Loucy (cell line): ENCODE measurements around the gene ROBO1.
"Not testable (repeated sequence)": the region's sequence is repeated elsewhere in the genome, so short reads cannot be mapped to it uniquely, and the experiment has no call there.

Experiments
- H2AFZ ChIP-seq: fragments of 200-600 bp; sonication (generic); 2 replicates; pipeline ENCODE4 v1.6.0; 2016; ENCODE audit warnings: antibody characterized with exemption, mild to moderate bottlenecking, low read length, moderate library complexity
- H3F3A ChIP-seq: fragments of 200-600 bp; 2 replicates; pipeline ENCODE4 v1.6.0; 2016; ENCODE audit warnings: antibody characterized with exemption, low read depth, mild to moderate bottlenecking
- H3K27me3 ChIP-seq: fragments of 200-600 bp; sonication (generic); 2 replicates; pipeline ENCODE4 v1.6.1; 2014; ENCODE audit warnings: low read length, mild to moderate bottlenecking; ENCODE audit not compliant: insufficient read depth, poor library complexity, severe bottlenecking
- H3K36me3 ChIP-seq: fragments of 200-600 bp; sonication (generic); 2 replicates; pipeline ENCODE4 v1.6.1; 2016; ENCODE audit warnings: low read length; ENCODE audit not compliant: insufficient read depth
- H3K4me1 ChIP-seq: fragments of 200-600 bp; sonication (generic); 2 replicates; pipeline ENCODE4 v1.5.1; 2014; ENCODE audit warnings: low read length, mild to moderate bottlenecking; ENCODE audit not compliant: insufficient read depth, poor library complexity, severe bottlenecking
- H3K4me2 ChIP-seq: fragments of 200-600 bp; sonication (generic); 2 replicates; pipeline ENCODE4 v1.6.0; 2014; ENCODE audit warnings: antibody characterized with exemption, low read length, low read depth, mild to moderate bottlenecking; ENCODE audit not compliant: poor library complexity, severe bottlenecking
- H3K4me3 ChIP-seq: fragments of 200-600 bp; sonication (generic); 2 replicates; pipeline ENCODE4 v1.5.1; 2014; ENCODE audit warnings: low read length, mild to moderate bottlenecking, mixed read lengths; ENCODE audit not compliant: poor library complexity, severe bottlenecking
- H3K79me2 ChIP-seq: fragments of 200-600 bp; sonication (generic); 2 replicates; pipeline ENCODE4 v1.6.1; 2014; ENCODE audit warnings: low read length; ENCODE audit not compliant: insufficient read depth
- H3K9ac ChIP-seq: fragments of 200-600 bp; sonication (generic); 2 replicates; pipeline ENCODE4 v1.6.0; 2014; ENCODE audit warnings: mild to moderate bottlenecking, low read depth, low read length, moderate library complexity; ENCODE audit not compliant: poor library complexity, severe bottlenecking
- H3K9me2 ChIP-seq: fragments of 200-600 bp; sonication (generic); replicated peaks from 2 replicates; pipeline ENCODE4 v1.6.1; 2016; ENCODE audit warnings: low read depth, low read length, mixed read lengths
- H3K9me3 ChIP-seq: fragments of 200-600 bp; sonication (generic); 2 replicates; pipeline ENCODE4 v1.6.1; 2014; ENCODE audit warnings: mild to moderate bottlenecking, antibody characterized with exemption, low read length, low read depth; ENCODE audit not compliant: insufficient read depth
- H4K20me1 ChIP-seq: fragments of 200-600 bp; sonication (generic); 2 replicates; pipeline ENCODE4 v1.6.0; 2014; ENCODE audit warnings: antibody characterized with exemption, low read length, mild to moderate bottlenecking; ENCODE audit not compliant: insufficient read depth, poor library complexity, severe bottlenecking
- EZH2phosphoT487 ChIP-seq: fragments of 200-600 bp; IDR thresholded peaks from 2 replicates; pipeline ENCODE4 v1.6.1; 2018; ENCODE audit warnings: antibody characterized with exemption, mild to moderate bottlenecking, moderate library complexity, borderline replicate concordance
- TF ChIP-seq, protein P1 (sequence below): fragments of 200-600 bp; sonication (generic); conservative IDR thresholded peaks from 2 replicates; pipeline ENCODE4 v1.5.1; 2014; ENCODE audit warnings: mild to moderate bottlenecking, antibody characterized with exemption, low read length

Gene ROBO1

DNA sequence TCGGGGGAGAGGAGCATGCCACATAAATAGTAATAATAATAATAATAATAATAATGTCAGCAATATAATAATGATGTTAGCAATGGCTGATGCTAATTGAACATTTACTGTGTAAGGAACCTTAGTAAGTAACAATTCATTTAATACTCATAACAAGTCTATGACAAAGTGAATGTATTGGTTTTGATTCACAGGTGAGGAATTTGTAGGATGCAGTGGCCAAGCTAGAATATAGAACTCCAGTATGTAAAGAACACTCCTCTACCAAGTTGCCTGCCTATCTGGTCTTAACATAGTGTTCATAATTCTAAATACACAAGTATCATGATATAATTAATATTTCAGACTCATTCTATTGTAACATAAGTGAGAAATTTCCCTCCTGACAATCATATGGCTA is 1016.5 kb downstream of the ROBO1 start:
- H3K9ac ChIP-seq, result no peak overlapping the region
- H3K4me2 ChIP-seq, result no peak overlapping the region
- H3K9me2 ChIP-seq, result no peaks in the 10 kb centered on the region
- no peaks in the 10 kb centered on the region for H3K4me1 ChIP-seq
- no peaks in the 10 kb centered on the region for H3K9me3 ChIP-seq
- no peaks in the 10 kb centered on the region for H3K79me2 ChIP-seq
- no peaks in the 10 kb centered on the region for H3K36me3 ChIP-seq
- no peaks in the 10 kb centered on the region for H4K20me1 ChIP-seq
- H3K27me3 ChIP-seq, result no peaks in the 10 kb centered on the region
- no peaks in the 10 kb centered on the region for H3F3A ChIP-seq
- no peak overlapping the region for H2AFZ ChIP-seq
- H3K4me3 ChIP-seq, result no peak overlapping the region
- TF ChIP-seq, protein P1, sequence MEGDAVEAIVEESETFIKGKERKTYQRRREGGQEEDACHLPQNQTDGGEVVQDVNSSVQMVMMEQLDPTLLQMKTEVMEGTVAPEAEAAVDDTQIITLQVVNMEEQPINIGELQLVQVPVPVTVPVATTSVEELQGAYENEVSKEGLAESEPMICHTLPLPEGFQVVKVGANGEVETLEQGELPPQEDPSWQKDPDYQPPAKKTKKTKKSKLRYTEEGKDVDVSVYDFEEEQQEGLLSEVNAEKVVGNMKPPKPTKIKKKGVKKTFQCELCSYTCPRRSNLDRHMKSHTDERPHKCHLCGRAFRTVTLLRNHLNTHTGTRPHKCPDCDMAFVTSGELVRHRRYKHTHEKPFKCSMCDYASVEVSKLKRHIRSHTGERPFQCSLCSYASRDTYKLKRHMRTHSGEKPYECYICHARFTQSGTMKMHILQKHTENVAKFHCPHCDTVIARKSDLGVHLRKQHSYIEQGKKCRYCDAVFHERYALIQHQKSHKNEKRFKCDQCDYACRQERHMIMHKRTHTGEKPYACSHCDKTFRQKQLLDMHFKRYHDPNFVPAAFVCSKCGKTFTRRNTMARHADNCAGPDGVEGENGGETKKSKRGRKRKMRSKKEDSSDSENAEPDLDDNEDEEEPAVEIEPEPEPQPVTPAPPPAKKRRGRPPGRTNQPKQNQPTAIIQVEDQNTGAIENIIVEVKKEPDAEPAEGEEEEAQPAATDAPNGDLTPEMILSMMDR, result no peak
- TF ChIP-seq EZH2phosphoT487, result no peak

DNA sequence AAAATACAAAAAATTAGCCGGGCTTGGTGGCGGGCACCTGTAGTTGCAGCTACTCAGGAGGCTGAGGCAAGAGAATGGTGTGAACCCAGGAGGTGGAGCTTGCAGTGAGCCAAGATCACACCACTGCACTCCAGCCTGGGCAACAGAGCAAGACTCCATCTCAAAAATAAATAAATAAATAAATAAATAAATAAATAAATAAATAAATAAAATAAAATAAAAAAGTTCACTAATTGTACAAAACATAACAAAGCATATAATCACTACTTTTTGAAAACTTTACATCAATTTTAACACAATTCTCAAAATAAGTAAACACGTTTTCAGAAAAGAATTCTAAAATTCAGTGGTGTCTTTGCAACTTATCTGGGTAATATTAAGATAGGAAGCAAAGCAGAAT is 1017.5 kb downstream of the ROBO1 start:
- H3K9me2 ChIP-seq, H2AFZ ChIP-seq, H3K36me3 ChIP-seq, H3K4me1 ChIP-seq, H3K27me3 ChIP-seq, H4K20me1 ChIP-seq, H3K4me2 ChIP-seq, H3K4me3 ChIP-seq, H3K9ac ChIP-seq, H3K79me2 ChIP-seq, H3K9me3 ChIP-seq, H3F3A ChIP-seq: not testable (repeated sequence)

DNA sequence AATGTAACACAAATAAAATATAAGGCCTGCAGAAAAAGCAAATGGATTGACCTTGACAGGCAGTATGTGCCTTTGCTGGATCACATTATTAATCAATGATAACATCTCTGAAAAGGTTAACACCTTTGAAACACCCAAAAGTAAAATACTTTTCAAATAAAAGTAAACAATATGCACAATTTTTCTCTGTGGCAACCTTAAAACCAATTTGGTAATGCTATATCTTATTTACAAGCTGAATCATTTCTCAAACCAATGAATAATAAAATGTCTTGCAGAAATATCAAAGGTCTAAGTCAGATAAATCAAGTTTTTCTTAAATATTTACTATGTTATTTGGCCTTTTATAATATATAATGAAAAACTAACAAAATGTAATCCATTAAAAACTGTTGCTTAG is 1018.7 kb downstream of the ROBO1 start:
- H3K4me3 ChIP-seq, result no peak overlapping the region
- no peak overlapping the region for H2AFZ ChIP-seq
- no peak overlapping the region for H3K4me2 ChIP-seq
- no peaks in the 10 kb centered on the region for H4K20me1 ChIP-seq
- no peaks in the 10 kb centered on the region for H3K36me3 ChIP-seq
- H3K9ac ChIP-seq, result no peak overlapping the region
- H3K79me2 ChIP-seq, result no peaks in the 10 kb centered on the region
- H3K4me1 ChIP-seq, result no peaks in the 10 kb centered on the region
- no peaks in the 10 kb centered on the region for H3K9me2 ChIP-seq
- H3F3A ChIP-seq, result no peaks in the 10 kb centered on the region
- no peak for TF ChIP-seq EZH2phosphoT487
- no peaks in the 10 kb centered on the region for H3K27me3 ChIP-seq
- H3K9me3 ChIP-seq, result no peaks in the 10 kb centered on the region

DNA sequence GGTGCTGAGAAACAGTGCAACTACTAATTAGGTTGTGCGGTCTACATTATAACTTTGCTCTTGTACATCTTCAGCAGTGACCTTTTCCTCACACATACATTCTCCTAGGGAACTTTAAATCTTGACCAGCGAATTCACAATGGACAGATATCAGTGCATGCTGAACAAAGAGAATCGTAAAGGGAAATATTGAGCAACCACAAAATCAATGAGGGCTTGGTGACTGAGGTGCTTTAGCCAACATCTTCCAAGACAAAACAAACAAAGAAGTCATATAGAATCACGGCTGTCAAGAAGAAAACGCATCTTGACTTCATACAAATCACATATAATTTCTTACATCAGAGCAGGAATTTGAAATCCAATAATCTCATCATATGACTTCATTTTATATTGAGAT is 1022.0 kb downstream of the ROBO1 start:
- no peaks in the 10 kb centered on the region for H3K4me1 ChIP-seq
- no peaks in the 10 kb centered on the region for H3K79me2 ChIP-seq
- H3K36me3 ChIP-seq, result no peaks in the 10 kb centered on the region
- no peaks in the 10 kb centered on the region for H3K27me3 ChIP-seq
- no peak overlapping the region for H3K4me2 ChIP-seq
- no peaks in the 10 kb centered on the region for H3K9me2 ChIP-seq
- H3K9ac ChIP-seq, result no peak overlapping the region
- H3K9me3 ChIP-seq, result no peaks in the 10 kb centered on the region
- H3K4me3 ChIP-seq, result no peak overlapping the region
- no peaks in the 10 kb centered on the region for H4K20me1 ChIP-seq
- no peaks in the 10 kb centered on the region for H3F3A ChIP-seq
- no peak overlapping the region for H2AFZ ChIP-seq
- TF ChIP-seq, protein P1, result no peak
- no peak for TF ChIP-seq EZH2phosphoT487
